ENCODE results near the gene PRKG1.
"Not testable (repeated sequence)": the region's sequence is repeated elsewhere in the genome, so short reads cannot be mapped to it uniquely, and the experiment has no call there.

Gene PRKG1

DNA sequence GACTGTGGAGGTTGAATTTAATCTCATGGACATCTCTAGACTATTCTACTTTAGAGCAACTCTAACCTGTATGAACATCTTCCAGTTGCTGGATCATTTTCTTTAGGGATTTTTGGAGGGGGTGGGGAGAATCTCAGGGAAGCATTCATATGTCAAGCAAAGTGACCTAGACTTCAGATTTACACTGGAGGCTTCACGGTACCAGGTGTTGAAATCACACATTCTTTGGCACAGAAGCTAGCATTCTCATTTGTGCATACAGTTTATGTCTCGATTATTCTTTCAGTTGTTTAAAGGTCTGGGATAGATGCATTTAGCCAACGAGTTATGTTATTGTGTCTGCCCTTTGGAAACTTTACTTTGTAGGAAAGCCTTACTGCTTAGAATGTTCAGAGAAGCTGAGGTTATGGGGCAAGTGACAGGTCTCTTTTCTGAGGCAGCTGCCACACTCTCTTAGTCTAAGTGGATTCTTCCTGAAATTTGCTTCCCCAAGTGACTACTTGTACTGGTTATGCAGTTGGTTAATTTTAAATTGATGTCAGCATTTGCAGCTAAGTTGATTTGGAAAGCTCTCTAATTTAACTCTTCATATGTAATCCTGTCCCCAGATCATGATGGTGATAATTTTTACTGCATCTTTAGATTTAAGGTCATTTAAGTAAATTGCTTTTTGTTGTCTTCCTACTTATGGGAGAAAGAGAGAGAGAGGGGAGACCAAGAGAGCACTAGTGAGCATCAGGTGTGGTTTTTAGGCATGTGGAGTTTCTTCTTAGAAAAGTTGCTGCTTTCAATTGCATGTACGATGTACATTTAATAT is 153.8 kb downstream of the PRKG1 start:
- no peak for DNase-seq (ENCODE audit: low spot score)

DNA sequence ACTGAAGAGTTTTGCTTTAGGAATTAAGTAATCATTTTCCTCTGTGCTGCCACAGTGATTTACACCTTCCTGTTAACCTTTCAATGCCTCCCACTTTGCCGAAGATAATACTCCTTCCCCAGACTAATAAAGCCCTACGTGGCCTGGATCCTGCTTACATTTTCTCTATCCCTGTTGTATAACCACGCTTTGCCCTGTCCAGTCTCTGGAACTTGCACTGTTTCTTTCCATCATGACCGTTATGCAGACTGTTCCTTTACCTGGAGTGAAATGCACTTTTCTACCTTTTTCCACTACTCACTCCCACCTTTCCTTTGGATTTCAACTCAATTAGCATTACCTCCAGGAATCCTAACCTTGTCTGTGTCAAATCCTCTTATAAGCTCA is 154.4 kb downstream of the PRKG1 start:
- no peak for DNase-seq (ENCODE audit: low spot score)

DNA sequence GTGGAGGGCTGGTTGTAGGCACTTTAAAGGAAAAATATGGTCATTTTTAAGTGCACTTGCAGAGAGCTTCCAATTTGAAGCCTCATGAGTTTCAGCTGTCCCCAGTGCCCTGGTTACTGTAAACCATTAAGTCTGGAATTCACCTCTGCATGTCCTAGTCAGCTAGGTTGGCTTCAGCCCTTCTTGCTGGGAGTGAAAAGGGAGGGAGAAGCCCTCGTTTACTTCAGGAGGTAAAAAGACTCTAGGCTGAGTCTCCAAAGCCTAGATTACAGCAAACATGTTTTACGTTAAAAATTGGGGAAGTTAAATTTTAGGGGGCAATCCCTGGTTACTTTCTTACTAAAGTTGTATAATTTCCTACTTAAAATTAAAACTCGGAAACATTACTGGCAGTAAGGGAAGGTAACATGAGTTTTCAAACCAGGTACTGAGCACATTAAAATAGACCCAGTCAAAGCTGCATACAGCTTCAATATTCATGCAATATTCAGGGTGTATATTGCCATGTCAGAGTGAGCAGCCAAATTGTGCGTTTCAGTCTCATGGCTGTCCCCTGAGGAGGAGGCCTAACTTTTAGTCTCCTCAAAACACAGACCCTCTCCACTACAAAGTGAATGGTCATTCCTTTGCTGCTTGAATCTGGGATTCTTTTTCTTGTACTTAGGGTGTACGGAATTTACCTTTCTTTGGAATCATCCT is 156.7 kb downstream of the PRKG1 start:
- DNase-seq (ENCODE audit: low spot score), result no peak

DNA sequence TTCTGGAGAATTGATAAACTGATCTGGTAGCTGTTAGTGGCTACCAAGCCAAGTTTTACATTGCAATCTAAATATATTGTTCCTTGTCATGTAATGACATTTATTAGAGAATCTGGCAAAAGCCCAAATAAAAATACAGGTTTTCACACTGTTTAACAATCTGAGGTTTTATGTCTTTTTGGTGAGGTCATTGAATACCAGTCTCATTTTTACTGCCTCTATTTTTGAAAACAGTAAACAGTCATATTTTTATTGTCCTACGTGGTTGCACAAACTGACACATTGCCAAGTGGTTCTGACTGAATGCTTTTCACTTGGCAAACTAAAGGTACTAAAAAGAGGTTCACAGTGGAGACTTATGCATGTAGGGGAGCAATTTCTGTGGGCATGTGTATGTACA is 157.5 kb downstream of the PRKG1 start:
- no peak for DNase-seq (ENCODE audit: low spot score)

DNA sequence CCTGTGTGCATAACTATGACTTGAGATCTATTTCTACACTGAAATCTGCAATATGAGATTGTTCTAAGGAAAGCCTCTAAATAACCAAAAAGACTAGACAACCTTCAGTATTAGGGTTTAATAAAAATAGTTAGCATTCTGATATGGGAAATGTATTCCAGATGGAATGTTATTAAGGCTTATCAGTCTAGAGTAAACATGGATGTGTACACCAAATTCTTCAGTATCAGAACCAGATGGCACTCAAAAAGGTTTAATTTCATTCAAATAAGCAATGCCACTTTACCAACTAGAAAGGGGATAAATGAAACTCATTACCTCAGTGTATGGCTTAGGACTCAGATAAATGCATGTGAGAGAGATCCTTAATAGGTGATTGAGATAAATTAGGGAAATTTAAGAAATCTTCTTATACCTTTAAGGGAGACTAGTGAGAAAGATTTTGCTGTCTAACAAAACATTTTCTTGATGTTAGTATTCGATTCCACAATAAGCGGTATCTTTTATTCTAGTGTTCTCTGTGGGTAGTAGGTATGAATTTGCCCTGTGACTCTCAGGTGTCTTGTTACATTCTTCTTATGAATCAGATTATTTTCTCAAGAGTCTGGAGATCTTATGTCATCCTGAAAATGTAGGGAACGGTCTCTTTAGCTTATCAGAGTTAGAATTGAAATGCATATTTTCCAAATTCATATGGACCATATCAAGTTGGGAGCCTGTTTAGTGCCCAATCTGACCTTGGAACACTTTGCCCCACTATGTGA is 159.2 kb downstream of the PRKG1 start:
- no peak for DNase-seq (ENCODE audit: low spot score)

DNA sequence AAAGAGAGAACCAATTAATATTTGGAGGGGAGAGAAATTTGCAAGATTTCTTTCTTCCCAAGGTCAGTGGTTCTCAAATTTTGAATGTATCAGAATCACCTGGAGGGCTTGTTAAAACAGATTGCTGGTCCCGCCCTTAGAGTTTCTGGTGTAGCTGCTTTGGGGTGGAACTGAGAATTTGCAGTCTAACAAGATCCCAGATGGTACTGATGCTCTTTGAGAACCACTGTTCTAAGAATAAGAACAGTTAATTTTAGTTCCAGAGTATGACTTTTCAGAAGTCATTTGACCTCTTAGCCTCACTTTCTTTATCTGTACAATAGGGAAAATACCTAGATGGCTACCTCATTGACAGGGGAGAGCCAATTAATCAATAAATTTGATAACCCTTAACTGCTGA is 161.6 kb downstream of the PRKG1 start:
- DNase-seq (ENCODE audit: low spot score), result no peak

DNA sequence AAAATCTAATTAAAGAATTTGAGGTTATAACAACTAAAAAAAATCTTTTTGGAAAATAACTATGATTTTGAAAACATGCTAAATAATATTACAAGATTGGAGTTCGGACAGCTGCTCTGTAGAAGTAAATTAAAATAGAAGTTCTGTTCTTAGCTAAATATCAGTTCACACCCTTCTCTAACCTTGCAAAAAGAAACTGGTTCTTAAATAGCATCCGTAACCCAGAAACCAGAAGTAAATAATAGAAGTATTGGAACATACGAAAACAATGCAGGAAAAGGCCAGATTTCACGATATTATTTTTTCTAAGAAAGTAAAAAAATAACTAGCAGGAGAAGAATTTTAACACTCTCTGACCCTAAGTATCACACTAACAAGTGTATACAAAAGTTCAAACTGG is 164.7 kb downstream of the PRKG1 start:
- DNase-seq (ENCODE audit: low spot score), result no peak

DNA sequence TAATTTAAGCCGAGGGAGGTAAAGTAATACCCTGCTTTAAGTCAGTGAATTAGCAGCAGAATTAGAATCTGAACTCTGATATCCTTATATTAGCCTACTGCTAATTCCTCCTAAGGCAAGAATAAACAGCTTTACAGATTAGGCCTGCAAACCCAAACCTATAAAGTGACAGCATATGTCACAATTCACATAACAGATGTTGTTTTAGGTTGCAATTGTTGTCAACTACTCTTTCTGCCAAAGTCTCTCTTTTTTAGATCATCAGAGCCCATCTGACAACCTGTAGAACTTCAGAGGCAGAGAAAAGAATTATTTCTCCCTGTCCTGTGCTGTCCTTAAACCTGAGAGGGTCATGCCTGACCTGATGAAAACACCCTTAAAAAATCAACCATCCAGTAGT is 167.2 kb downstream of the PRKG1 start:
- DNase-seq (ENCODE audit: low spot score), result no peak

DNA sequence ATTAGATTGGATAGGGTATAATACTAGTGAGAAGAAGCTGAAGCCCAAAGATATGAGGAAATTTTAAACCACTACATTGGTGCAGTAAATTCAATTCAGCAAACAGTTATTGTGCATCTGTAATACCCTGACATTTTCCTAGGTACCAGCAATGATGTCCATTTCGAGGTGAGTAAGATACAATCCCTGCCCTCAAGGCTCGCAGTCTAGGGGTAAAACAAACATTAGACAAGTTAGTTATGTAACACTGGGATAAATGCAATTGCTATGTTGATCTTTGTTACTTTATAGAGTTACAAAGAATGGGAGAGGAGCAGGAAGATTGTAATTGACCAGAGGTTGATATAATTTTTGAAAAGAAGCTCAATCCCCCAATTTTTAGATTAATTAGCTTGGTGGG is 168.1 kb downstream of the PRKG1 start:
- no peak for DNase-seq (ENCODE audit: low spot score)

DNA sequence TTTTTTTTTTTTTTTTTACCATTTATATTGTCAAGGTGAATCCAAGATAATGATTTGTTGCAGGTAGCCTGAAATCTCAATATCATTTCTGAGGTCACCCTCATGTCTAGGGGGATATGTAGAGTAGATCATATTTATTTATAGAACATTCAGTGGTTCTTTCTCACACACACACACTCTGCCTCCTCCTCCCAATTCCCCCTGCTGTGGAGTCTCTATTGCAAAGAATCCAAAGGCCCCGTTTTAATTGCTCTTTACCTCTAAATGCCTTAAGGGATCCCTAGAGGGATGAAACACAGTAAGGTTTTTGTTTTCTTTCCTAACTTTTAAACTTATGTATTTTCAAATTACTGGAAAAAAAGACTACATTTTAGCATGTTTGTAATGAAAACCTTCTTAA is 170.0 kb downstream of the PRKG1 start:
- DNase-seq (ENCODE audit: low spot score), result no peak

DNA sequence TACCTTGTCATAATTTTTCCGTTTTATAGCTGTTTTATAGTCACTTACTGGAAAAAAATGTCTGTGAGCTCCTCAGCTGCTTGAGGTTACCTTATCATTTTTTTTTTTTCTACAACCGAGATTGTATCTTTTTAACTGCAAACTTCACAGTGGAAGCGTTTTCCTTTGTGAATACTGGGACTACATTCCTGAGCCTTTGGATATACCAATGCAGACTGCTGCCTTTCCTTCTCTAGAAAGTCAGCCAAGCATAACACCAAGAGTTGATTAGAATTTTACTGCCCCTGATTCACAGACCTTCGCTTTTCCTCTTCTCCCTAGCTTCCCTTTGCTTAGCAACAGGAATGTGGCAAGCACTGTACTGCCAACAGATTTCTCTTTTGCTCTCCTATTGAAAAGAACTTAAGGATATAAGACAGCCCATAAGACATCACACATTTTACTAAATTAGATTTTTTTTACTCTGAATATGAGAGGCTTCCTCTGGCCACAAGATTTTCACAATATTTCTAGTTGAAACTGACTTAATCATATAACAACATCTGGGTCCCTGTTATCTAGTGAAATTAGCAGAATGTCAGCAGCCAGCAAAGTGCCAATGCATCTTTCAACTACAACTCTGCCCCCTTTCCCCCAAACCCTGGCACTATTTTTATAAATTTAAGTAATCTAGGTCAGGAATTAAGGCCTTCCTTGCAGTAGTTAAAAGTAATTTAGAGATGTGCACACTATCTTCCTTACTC is 170.6 kb downstream of the PRKG1 start:
- no peak for DNase-seq (ENCODE audit: low spot score)

DNA sequence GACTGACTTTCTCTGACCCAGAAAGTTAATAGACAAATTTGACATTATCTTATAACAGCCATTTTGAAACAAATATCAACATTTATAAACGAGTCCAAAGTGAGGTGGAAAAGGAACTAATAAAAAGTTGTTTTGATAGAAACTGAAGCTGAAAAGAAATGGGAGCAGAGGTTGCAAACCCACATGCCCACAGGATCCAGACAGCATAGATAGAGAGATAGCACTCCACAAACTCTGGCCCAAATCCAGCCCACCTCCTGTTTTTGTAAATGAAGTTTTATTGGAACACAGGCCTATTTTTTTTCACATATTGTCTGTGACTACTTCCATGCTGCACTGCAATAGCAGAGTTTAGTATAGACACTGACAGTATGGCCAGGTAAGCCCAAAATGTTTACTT is 171.9 kb downstream of the PRKG1 start:
- no peak for DNase-seq (ENCODE audit: low spot score)

DNA sequence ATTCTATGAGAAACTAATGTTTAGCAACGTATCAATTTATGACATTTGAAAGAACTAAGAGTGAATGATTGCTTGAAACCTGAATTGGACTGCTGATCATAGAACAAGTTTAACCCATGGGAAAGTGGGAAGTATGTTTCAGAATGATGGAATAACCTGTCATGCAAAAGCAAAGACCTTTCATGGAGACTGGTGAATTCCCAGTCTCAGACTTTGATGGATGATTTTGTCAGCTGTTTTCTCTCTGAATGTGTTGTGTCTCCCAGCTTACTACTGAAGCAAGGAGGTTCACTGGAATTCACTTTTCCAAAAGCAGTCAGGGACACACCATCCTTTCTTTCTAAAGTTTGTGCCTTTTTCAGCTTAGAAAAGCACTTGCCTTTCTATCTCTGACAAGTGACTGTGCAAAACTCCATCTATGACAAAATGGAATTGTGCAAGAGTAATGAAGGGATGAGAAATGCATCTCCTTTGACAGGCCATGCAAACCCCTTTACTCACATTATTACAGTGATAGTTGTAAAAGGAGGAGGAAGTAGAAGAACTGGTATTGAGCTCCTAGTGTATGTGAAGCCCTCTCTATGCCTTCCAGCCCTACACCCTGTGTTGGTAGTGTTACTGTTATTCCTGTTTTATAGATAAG is 176.1 kb downstream of the PRKG1 start:
- DNase-seq (ENCODE audit: low spot score), result no peak

DNA sequence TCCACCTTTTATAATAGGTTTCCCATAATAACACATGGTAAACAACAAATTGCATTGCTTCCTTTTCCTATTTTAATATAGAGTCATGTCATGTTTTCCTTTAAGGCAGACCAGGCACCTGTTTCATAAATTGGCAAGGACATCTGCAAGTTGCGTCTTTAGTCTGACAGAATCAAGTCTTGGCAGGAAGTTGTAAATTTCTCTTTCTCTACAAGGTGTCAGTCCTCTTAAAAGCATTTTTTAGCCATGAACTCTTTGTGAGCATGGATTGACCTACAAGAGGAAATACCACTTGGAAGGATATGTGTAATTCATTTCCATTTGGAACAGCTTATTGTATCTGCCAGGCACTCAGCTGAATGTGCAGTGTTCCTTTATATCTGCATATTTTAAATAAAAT is 176.8 kb downstream of the PRKG1 start:
- no peak for DNase-seq (ENCODE audit: low spot score)

DNA sequence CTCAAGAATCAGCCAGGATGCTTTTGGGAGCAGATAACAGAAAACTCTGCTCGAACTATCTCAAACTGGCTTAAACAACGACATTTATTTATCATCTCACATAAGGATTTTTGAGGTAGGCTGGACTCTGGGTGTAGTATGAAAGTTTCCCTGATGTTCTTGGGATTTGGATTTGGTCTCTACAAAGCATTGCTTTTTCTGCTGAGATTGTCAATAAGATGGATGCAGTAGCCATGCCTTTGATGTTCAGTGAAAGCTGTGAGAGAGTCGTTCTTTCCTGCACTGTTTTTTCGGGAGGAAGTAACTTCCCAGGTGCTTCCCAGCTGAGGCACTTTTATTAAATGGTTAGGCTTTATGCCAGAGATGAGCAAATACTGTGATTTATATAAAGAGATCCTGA is 181.1 kb downstream of the PRKG1 start:
- DNase-seq (ENCODE audit: low spot score), result no peak

DNA sequence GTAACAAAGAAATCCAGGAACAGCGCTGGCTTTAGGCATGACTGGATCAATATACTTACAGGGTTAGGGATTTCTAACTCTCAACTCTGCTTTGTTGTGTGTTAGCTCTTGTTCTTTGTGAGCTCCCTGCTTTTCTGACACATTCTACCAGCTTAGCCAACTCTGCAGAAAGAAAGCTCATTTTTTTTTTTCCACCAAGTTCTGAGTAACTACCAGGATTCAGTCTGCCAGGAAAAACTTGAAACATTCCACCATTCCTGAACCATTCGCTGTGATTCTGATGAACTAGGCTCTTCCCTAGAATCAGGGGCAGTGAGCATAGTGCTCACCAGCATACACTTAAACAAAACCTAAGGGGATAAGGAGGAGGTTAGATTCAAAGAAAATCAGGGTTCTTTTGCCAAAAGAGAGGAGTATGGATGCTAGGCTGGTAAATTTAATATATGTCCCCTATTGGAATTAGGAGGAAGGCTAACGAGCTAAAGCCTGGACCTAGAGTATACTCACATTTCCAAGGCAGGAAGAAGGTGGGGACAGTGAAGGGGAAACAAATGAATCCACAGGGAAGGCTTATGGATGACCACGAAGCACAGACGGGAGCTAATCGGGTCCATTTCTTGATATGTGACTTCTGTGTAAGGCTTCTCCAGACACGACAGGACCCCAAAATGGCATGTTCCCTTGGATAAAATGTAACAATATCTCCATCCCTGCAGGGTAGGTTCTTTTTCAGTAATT is 183.4 kb downstream of the PRKG1 start:
- DNase-seq (ENCODE audit: low spot score), result no peak

DNA sequence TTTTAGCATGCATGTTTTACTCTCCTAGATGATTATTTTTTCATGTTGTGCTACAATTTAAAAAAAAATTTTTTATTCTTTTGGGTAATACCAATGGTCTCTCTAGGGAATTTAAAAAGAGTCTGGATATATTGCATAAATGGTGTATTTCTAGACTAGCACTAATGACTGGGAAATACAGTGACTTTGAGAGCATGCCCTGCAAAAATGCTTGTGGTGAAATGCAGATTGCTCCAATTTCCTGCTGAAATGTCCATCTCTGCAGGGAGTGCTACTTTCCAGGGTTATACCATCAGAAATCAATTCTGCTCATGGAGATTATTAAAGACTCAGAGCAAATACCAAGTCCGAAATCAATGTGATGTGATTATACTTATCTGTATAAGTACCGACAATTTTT is 186.1 kb downstream of the PRKG1 start:
- DNase-seq (ENCODE audit: low spot score), result no peak

DNA sequence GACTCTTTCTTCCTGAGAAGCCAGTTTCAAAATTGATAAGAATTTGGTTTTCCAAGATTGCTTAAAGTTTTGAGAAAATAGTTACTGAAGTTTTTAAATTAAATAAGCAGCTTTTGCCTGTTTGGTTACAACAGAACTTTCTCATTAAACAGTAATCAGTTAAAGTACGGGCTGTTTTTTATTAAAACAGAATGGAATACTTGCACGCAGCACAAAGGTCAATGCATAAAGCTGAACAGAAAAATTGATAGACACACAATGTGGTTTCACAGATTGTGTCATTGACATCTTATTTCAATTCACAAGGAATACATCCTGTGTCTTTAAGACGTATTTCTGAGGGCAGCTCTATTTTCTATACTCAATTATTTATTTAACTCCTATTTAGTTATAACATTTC is 192.2 kb downstream of the PRKG1 start:
- no peak for DNase-seq (ENCODE audit: low spot score)

DNA sequence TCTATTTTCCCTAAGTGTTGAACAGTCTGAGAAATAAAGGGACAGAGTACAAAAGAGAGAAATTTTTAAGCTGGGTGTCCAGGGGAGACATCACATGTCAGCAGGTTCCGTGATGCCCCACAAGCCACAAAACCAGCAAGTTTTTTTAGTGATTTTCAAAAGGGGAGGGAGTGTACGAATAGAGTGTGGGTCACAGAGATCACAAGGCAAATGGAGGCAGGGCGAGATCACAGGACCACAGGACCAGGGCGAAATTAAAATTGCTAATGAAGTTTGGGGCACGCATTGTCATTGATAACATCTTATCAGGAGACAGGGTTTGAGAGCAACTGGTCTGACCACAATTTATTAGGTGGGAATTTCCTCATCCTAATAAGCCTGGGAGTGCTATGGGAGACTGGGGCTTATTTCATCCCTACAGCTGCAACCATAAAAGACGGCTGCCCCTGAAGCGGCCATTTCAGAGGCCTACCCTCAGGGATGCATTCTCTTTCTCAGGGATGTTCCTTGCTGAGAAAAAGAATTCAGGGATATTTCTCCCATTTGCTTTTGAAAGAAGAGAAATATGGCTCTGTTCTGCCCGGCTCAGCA is 193.8 kb downstream of the PRKG1 start:
- DNase-seq (ENCODE audit: low spot score), result not testable (repeated sequence)

DNA sequence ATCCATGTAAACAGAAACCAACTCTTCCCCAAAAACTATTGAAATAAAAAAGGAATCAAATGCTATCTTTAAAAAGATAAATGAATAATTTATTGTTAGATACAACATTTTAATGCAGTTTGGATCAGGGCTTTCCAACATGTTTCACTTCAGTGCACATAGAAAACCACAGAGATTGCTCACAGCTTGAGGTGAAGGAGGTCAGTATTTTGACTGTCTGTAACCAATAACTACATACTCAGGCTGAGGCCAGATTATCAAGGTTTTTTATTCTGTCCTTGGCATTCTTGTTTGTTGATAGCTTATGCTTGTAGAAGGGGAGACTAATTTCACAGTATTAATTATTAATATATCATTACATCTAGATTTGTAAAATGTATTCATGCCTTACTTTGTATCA is 195.5 kb downstream of the PRKG1 start:
- no peak for DNase-seq (ENCODE audit: low spot score)

Measured in D341Med (cell line).